Fibroblast of lung (primary cell): ENCODE results near the gene GDF2. TPM values are rescaled to one million over a fixed set of nuclear protein-coding genes. Genes with fewer than 3 reads are reported as not detected.

Source experiments
- DNase-seq, 2 donors: peaks; one replicate each; pipeline versions ENCODE4 v3.0.0 to v3.0.0-alpha.2; 2010; ENCODE audit warnings: low read depth in 2 of 2
- H2AFZ ChIP-seq: 2 replicates; pipeline ENCODE4 v1.5.1; 2012; ENCODE audit warnings: low read length, control low read depth, inconsistent platforms
- H3K27ac ChIP-seq: 2 replicates; pipeline ENCODE4 v1.5.1; 2011; ENCODE audit warnings: low read length, control low read depth; ENCODE audit not compliant: insufficient read depth
- H3K27me3 ChIP-seq: 2 replicates; pipeline ENCODE4 v1.5.1; 2011; ENCODE audit warnings: mild to moderate bottlenecking, low read length; ENCODE audit not compliant: control insufficient read depth, insufficient read depth
- H3K36me3 ChIP-seq: 2 replicates; pipeline ENCODE4 v1.5.1; 2011; ENCODE audit warnings: low read length; ENCODE audit not compliant: control insufficient read depth, insufficient read depth
- H3K4me1 ChIP-seq: 2 replicates; pipeline ENCODE4 v1.5.1; 2011; ENCODE audit warnings: low read length; ENCODE audit not compliant: control insufficient read depth, insufficient read depth; ENCODE audit errors: extremely low read depth
- H3K4me2 ChIP-seq: 2 replicates; pipeline ENCODE4 v1.5.1; 2011; ENCODE audit warnings: low read length, control low read depth; ENCODE audit not compliant: insufficient read depth; ENCODE audit errors: extremely low read depth
- H3K4me3 ChIP-seq, 4 experiments: fragments of 200-600 bp in 1 of 4; sonication (generic) in 1 of 4; replicated peaks in 1 of 4; 2 replicates each; pipeline ENCODE4 v1.5.1; 2011 to 2016; ENCODE audit warnings: low read length in 4 of 4, low read depth in 3 of 4, mild to moderate bottlenecking in 3 of 4, control low read depth in 2 of 4, inconsistent platforms in 1 of 4, mixed read lengths in 1 of 4; ENCODE audit not compliant: insufficient read depth in 1 of 4; ENCODE audit errors: control extremely low read depth in 1 of 4
- H3K79me2 ChIP-seq: 2 replicates; pipeline ENCODE4 v1.5.1; 2012; ENCODE audit warnings: mild to moderate bottlenecking, low read length, inconsistent platforms; ENCODE audit not compliant: control insufficient read depth, insufficient read depth
- H3K9ac ChIP-seq: 2 replicates; pipeline ENCODE4 v1.5.1; 2011; ENCODE audit warnings: mild to moderate bottlenecking, low read length, control low read depth; ENCODE audit not compliant: insufficient read depth
- H3K9me3 ChIP-seq: 2 replicates; pipeline ENCODE4 v1.5.1; 2012; ENCODE audit warnings: low read depth, low read length; ENCODE audit not compliant: control insufficient read depth, insufficient read depth
- H4K20me1 ChIP-seq: 2 replicates; pipeline ENCODE4 v1.5.1; 2011; ENCODE audit warnings: low read length; ENCODE audit not compliant: control insufficient read depth, insufficient read depth; ENCODE audit errors: extremely low read depth
- EZH2 ChIP-seq: IDR thresholded peaks from 2 replicates; pipeline ENCODE4 v1.5.1; 2012; ENCODE audit warnings: low read length, control low read depth, mild to moderate bottlenecking; ENCODE audit errors: missing control alignments
- polyA plus RNA-seq, 2 donors: library from polyadenylated mRNA; depleted of rRNA in 1 of 2; stranded (reverse) in 1 of 2; unstranded in 1 of 2; fragments of >200 nt; gene quantifications; 2 replicates each; pipeline ENCODE4 v1.2.1, GENCODE V29; 2011 to 2012; ENCODE audit warnings: missing spikeins in 1 of 2
- total RNA-seq: library from RNA; depleted of rRNA; stranded (reverse); fragments of >200 nt; gene quantifications from 2 replicates; pipeline ENCODE4 v1.2.1, GENCODE V29; 2014
- TF ChIP-seq, protein P1 (sequence below), 2 donors: IDR thresholded peaks in 1 of 2; conservative IDR thresholded peaks in 1 of 2; 1 replicate in 1 of 2; 2 replicates in 1 of 2; pipeline ENCODE4 v1.5.1; 2011 to 2012; ENCODE audit warnings: low read length in 2 of 2, control low read depth in 1 of 2, inconsistent platforms in 1 of 2, low read depth in 1 of 2, mild to moderate bottlenecking in 1 of 2

The GDF2 gene
- total and polyA plus RNA-seq, 2 donors (not counting 1 experiment from before 2014, with no cell fraction given) = not detected

DNA sequence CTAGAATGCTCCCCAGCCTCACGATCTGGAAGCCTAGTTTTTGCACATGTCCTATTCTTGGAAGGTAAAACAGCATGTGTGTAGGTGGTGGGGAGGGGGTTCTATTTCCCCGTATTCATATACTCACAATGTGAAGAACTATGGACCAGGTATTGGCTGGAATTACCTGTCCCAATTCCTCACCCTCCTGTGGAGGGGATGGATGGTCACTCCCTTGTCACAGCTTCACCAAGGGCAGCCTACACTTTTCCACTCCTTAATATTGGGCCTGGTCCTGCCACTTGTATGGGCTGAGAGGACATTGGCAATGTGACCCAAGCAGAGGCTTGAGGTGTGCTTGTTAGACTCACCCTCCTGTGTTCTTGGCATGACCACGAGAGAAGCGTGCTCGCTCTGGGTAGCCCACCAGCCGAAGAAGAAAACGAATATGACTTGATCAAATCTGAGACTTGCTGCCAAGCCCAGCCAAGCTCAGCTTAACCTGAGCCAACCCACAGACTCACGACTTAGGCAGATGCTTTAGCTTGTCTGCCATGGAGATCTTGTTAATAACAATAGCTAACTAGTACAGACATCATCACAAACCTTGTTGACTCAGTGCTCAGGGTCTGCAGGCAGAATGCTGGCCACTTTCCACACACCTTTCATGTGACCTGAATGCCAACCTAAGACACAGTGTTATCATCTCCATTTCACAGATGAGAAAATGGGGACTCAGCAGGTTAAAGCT lies 44.6 kb downstream of the GDF2 start:
- no peak for DNase-seq
- Histone ChIP-seq H3K9me3 (no peaks in the 10 kb centered on the region), H3K27ac (no peak overlapping the region), H3K36me3 (no peaks in the 10 kb centered on the region), H3K4me2 (no peak overlapping the region), H3K27me3 (peaks cover 11% of the 10 kb centered on the region), H3K4me1 (no peaks in the 10 kb centered on the region), H3K4me3 (no peak overlapping the region), H4K20me1 (no peaks in the 10 kb centered on the region), H2AFZ (no peak overlapping the region), H3K9ac (no peak overlapping the region), H3K79me2 (no peaks in the 10 kb centered on the region)
- TF ChIP-seq, protein P1, sequence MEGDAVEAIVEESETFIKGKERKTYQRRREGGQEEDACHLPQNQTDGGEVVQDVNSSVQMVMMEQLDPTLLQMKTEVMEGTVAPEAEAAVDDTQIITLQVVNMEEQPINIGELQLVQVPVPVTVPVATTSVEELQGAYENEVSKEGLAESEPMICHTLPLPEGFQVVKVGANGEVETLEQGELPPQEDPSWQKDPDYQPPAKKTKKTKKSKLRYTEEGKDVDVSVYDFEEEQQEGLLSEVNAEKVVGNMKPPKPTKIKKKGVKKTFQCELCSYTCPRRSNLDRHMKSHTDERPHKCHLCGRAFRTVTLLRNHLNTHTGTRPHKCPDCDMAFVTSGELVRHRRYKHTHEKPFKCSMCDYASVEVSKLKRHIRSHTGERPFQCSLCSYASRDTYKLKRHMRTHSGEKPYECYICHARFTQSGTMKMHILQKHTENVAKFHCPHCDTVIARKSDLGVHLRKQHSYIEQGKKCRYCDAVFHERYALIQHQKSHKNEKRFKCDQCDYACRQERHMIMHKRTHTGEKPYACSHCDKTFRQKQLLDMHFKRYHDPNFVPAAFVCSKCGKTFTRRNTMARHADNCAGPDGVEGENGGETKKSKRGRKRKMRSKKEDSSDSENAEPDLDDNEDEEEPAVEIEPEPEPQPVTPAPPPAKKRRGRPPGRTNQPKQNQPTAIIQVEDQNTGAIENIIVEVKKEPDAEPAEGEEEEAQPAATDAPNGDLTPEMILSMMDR (conservative IDR thresholded peaks at IDR 0.05 in 1 of 2, IDR thresholded peaks at IDR 0.05 in 1 of 2; ENCODE audit: low read depth in 1 of 2, low read length in 2 of 2) = no peak
- no peak for TF ChIP-seq EZH2

DNA sequence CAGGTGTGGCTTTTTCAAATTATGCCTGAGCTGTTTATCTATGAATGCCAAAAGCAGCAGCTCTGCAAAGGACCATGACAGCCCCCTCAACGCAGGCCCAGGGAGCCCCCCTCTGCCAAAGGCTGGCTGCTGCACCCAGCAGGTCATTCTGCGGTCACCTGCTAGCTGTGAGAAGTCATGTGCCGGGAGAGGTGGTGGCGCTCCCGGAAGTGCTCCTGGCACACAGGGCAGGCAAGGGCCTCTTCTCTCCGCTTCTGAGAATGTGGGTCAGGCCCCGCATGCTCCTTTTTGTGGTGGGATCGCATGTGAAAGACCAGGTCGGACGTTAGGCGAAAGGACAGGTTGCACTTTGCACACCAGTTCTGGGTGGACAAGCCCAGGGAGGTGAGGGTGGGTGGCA lies 45.4 kb downstream of the GDF2 start:
- Histone ChIP-seq H4K20me1 (no peaks in the 10 kb centered on the region), H3K4me1 (no peaks in the 10 kb centered on the region), H3K27me3 (peaks cover 7% of the 10 kb centered on the region), H3K27ac (no peak overlapping the region), H2AFZ (no peak overlapping the region), H3K9ac (no peak overlapping the region), H3K36me3 (no peaks in the 10 kb centered on the region), H3K4me2 (no peak overlapping the region), H3K9me3 (no peaks in the 10 kb centered on the region), H3K79me2 (no peaks in the 10 kb centered on the region), H3K4me3 (no peak overlapping the region)
- DNase-seq = no peak
- TF ChIP-seq EZH2 = no peak
- TF ChIP-seq, protein P1 (conservative IDR thresholded peaks at IDR 0.05 in 1 of 2, IDR thresholded peaks at IDR 0.05 in 1 of 2; ENCODE audit: low read depth in 1 of 2, low read length in 2 of 2) = no peak

DNA sequence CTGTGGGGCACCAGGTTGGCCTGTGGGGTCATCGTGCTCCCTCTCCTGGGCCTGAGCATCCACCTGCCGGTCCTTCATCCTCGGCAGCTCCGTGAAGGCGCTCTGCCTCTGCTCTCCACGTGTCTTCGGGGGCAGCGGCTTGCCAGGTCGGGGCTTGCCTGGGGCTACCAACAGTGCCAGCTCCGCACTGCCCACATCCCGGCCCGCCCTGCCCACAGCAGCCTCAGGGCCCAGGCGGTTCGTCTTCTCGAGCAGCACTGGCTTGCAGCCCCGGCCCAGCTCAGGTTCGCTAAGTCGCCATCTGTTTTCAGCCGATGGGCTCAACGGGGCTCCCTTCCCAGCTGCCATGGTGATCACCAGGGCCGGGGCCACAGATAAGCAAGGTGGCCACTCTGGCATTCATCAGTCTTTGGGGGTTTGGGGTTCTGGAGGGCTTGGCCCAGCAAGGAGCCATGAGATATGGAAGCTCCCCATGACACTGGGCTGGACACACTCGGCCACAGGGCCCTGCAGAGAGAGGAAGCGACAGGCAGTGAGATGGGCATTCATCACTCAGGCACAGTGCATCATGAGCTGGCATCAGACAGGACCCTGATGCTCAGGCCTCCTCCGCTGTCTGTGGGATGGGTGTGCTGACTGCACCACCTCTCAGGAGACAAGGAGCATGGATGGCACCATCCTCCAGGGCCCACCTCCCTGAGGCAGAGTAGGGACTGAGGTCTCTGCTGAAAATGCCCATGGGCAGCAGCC lies 46.4 kb downstream of the GDF2 start:
- H3K9ac ChIP-seq = no peak overlapping the region
- TF ChIP-seq, protein P1 (conservative IDR thresholded peaks at IDR 0.05 in 1 of 2, IDR thresholded peaks at IDR 0.05 in 1 of 2; ENCODE audit: low read depth in 1 of 2, low read length in 2 of 2) = no peak
- no peak overlapping the region for H2AFZ ChIP-seq
- H3K27ac ChIP-seq = no peak overlapping the region
- no peak overlapping the region for H3K4me3 ChIP-seq
- H3K4me2 ChIP-seq = no peak overlapping the region
- no peak for DNase-seq
- H4K20me1 ChIP-seq = no peaks in the 10 kb centered on the region
- H3K4me1 ChIP-seq = no peaks in the 10 kb centered on the region
- no peaks in the 10 kb centered on the region for H3K36me3 ChIP-seq
- no peaks in the 10 kb centered on the region for H3K79me2 ChIP-seq
- H3K27me3 ChIP-seq = peaks cover 9% of the 10 kb centered on the region
- H3K9me3 ChIP-seq = no peaks in the 10 kb centered on the region
